ENCODE results near the gene PNLIPRP2.

DNA sequence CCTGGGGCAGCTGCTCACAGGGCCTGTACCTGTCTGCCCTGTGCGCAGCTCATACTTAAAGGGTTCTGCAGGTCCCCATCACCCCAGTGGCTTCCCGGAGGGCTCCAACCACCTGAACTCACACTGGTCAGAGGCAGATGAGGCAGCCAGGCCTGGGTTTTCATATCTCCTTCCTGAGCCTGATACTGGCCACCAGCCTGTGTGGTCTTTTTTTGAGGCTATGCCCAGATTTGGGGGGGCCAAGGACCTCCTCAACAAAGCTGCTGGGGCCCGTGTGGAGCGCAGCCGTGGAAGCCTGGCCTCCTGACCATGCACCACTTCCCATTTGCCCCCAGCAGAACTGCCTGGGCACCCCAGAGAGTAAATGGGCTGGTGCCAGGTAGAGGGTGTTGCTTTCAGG is 25.7 kb downstream of the PNLIPRP2 start:
- TF ChIP-seq, protein P1, sequence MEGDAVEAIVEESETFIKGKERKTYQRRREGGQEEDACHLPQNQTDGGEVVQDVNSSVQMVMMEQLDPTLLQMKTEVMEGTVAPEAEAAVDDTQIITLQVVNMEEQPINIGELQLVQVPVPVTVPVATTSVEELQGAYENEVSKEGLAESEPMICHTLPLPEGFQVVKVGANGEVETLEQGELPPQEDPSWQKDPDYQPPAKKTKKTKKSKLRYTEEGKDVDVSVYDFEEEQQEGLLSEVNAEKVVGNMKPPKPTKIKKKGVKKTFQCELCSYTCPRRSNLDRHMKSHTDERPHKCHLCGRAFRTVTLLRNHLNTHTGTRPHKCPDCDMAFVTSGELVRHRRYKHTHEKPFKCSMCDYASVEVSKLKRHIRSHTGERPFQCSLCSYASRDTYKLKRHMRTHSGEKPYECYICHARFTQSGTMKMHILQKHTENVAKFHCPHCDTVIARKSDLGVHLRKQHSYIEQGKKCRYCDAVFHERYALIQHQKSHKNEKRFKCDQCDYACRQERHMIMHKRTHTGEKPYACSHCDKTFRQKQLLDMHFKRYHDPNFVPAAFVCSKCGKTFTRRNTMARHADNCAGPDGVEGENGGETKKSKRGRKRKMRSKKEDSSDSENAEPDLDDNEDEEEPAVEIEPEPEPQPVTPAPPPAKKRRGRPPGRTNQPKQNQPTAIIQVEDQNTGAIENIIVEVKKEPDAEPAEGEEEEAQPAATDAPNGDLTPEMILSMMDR (IDR thresholded peaks at IDR 0.05) = no peak
- peak in 2 of 3 donors; percentile 26 for TF ChIP-seq POLR2A (IDR thresholded peaks at IDR 0.05)

Measured in body of pancreas (tissue), 4 donors.